ENCODE results near the gene OLFM3.

- TF ChIP-seq CTCF (conservative IDR thresholded peaks at IDR 0.05; ENCODE audit: low read depth in 2 of 2) (no peak), JUNB (IDR thresholded peaks at IDR 0.05; ENCODE audit: unreplicated experiment) (no peak), EZH2 (IDR thresholded peaks at IDR 0.05; ENCODE audit: low read depth, unreplicated experiment) (no peak), ETS1 (IDR thresholded peaks at IDR 0.05) (no peak), POLR2AphosphoS5 (IDR thresholded peaks at IDR 0.05; ENCODE audit: low read depth) (no peak), REST (IDR thresholded peaks at IDR 0.05; ENCODE audit: unreplicated experiment) (no peak), STAT1 (IDR thresholded peaks at IDR 0.05; ENCODE audit: unreplicated experiment) (no peak), EZH2phosphoT487 (IDR thresholded peaks at IDR 0.05; ENCODE audit: unreplicated experiment) (no peak), CREB1 (CRISPR knock-in tag; IDR thresholded peaks at IDR 0.05; ENCODE audit: low read depth) (no peak), ZNF331 (CRISPR knock-in tag; IDR thresholded peaks at IDR 0.05; ENCODE audit: low read depth) (no peak)
Measured at GRCh38 chr1:101841824-101842223, 154.9 kb downstream of the OLFM3 start.
